ENCODE results near the gene PXDN. TPM values are rescaled to one million over a fixed set of nuclear protein-coding genes. Genes with fewer than 3 reads are reported as not detected.
"Not testable (repeated sequence)": the region's sequence is repeated elsewhere in the genome, so short reads cannot be mapped to it uniquely, and the experiment has no call there.

The PXDN gene
- total and polyA plus RNA-seq, 9 donors: 36.0 to 116 (median 54.5) TPM

DNA sequence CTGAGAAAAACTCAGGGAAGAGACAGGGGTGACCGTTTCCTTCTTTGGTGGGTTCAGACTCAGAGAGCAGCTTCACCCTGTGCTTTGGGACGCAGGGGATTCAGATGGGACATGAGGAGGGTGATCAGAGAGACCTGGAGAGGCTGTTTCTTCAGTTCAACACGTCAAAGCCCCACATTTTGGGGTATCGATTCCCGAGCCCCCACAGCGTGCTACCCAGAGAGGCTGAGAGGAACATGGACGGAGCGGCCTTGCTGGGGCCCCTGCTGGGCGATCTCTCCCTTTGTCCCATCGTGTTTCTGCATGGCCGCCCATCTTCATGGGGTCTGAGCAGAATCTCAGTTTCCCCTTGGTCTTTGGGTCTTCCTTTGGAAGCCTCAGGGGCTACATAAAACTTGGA is 38.2 kb upstream of the PXDN start:
- intact Hi-C loops (cut with DNase I): no loop called here
- no peaks in the 10 kb centered on the region for H3K9me3 ChIP-seq
- no peak for DNase-seq
- no peaks in the 10 kb centered on the region for H3K36me3 ChIP-seq
- H3K4me1 ChIP-seq (ENCODE audit: insufficient read depth): no peaks in the 10 kb centered on the region
- no peak overlapping the region for H3K27ac ChIP-seq
- 89 to 96% (median 94%) methylated on average over 11 of the region's 11 CpGs for WGBS, 3 donors
- no peak overlapping the region for H3K4me3 ChIP-seq
- no peaks in the 10 kb centered on the region for H3K27me3 ChIP-seq
- TF ChIP-seq EP300 (IDR thresholded peaks at IDR 0.05): no peak
- TF ChIP-seq, protein P1, sequence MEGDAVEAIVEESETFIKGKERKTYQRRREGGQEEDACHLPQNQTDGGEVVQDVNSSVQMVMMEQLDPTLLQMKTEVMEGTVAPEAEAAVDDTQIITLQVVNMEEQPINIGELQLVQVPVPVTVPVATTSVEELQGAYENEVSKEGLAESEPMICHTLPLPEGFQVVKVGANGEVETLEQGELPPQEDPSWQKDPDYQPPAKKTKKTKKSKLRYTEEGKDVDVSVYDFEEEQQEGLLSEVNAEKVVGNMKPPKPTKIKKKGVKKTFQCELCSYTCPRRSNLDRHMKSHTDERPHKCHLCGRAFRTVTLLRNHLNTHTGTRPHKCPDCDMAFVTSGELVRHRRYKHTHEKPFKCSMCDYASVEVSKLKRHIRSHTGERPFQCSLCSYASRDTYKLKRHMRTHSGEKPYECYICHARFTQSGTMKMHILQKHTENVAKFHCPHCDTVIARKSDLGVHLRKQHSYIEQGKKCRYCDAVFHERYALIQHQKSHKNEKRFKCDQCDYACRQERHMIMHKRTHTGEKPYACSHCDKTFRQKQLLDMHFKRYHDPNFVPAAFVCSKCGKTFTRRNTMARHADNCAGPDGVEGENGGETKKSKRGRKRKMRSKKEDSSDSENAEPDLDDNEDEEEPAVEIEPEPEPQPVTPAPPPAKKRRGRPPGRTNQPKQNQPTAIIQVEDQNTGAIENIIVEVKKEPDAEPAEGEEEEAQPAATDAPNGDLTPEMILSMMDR (IDR thresholded peaks at IDR 0.05): no peak
- no peak for TF ChIP-seq POLR2A (IDR thresholded peaks at IDR 0.05)

DNA sequence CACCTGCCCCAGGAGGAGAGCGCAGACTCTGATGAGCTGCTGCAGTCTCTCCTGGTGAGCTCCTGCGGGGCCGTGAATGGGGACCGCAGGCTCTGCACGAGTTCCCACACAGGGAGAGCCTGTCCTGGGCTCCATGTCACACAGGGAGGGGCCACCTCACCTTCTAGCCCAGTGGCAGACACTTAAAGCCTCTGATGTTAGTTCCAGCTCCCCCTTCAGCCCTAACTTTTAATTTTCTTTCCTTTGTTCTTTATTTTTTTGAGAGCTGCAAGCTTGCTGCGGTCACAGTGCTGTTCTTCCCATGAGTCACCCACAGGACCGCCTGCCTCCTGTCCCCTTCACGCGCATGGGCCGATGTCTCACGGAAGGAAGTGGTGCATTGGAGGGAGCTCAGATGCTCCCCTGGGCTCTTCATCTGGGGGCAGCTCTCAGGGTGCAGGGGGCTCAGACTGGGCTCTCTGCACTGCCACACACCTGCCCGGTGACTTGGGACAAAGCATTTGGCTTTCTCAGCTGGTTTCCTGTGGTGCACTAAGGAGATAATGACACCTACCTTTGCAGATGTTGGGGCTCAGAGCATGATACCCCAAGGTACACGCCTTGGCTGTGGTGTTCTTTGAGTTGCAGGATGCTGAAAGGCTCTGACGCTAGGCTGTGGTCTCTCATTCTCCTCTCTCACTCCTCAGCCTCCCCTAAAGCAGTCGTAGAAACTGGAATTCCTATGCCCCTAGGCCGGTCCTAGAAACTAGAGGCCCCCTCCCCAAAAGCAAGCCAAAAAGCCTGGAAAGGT is 37.2 kb upstream of the PXDN start:
- DNase-seq: no peak
- intact Hi-C loops (cut with DNase I): no loop called here

DNA sequence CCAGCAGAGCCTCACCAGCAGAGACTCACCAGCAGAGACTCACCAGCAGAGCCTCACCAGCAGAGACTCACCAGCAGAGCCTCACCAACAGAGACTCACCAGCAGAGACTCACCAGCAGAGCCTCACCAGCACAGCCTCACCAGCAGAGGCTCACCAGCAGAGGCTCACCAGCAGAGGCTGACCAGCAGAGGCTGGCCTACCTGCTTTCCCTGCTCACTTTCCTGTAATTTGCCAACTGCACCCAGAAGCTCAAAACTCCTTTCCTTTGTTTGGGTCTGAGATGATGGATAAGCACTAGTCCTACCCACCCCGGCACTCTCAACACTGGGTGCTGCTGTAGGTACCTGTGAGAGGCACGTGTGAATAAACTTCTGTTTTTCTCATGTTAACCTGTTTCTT is 36.4 kb upstream of the PXDN start:
- intact Hi-C loops (cut with DNase I): no loop called here
- Histone ChIP-seq H3K4me3 (no peak overlapping the region), H3K4me1 (ENCODE audit: insufficient read depth) (no peaks in the 10 kb centered on the region), H3K27ac (no peak overlapping the region), H3K36me3 (no peaks in the 10 kb centered on the region), H3K27me3 (no peaks in the 10 kb centered on the region), H3K9me3 (no peaks in the 10 kb centered on the region)
- no peak for DNase-seq
- WGBS, 3 donors: 78 to 91% (median 90%) methylated on average over 2 of the region's 2 CpGs
- TF ChIP-seq POLR2A (IDR thresholded peaks at IDR 0.05): no peak
- TF ChIP-seq EP300 (IDR thresholded peaks at IDR 0.05): no peak
- TF ChIP-seq, protein P1 (IDR thresholded peaks at IDR 0.05): no peak

More for the DNA sequence above, 37.2 kb upstream of the PXDN start:
- no peak overlapping the region for H3K4me3 ChIP-seq
- no peaks in the 10 kb centered on the region for H3K27me3 ChIP-seq
- H3K9me3 ChIP-seq: no peaks in the 10 kb centered on the region
- H3K27ac ChIP-seq: no peak overlapping the region
- no peaks in the 10 kb centered on the region for H3K4me1 ChIP-seq (ENCODE audit: insufficient read depth)
- no peaks in the 10 kb centered on the region for H3K36me3 ChIP-seq
- 86 to 91% (median 88%) methylated on average over 16 of the region's 16 CpGs for WGBS, 3 donors
- TF ChIP-seq, protein P1 (IDR thresholded peaks at IDR 0.05): no peak
- TF ChIP-seq EP300 (IDR thresholded peaks at IDR 0.05) (no peak), POLR2A (IDR thresholded peaks at IDR 0.05) (no peak)

DNA sequence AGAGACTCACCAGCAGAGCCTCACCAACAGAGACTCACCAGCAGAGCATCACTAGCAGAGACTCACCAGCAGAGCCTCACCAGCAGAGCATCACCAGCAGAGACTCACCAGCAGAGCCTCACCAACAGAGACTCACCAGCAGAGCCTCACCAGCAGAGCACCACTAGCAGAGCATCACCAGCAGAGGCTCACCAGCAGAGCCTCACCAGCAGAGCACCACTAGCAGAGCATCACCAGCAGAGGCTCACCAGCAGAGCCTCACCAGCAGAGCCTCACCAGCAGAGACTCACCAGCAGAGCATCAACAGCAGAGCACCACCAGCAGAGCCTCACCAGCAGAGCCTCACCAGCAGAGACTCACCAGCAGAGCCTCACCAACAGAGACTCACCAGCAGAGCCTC is 35.7 kb upstream of the PXDN start:
- H3K4me3 ChIP-seq; H3K9me3 ChIP-seq; H3K4me1 ChIP-seq (ENCODE audit: insufficient read depth); H3K27ac ChIP-seq; intact Hi-C loops (cut with DNase I); DNase-seq; H3K27me3 ChIP-seq; H3K36me3 ChIP-seq: not testable (repeated sequence)

DNA sequence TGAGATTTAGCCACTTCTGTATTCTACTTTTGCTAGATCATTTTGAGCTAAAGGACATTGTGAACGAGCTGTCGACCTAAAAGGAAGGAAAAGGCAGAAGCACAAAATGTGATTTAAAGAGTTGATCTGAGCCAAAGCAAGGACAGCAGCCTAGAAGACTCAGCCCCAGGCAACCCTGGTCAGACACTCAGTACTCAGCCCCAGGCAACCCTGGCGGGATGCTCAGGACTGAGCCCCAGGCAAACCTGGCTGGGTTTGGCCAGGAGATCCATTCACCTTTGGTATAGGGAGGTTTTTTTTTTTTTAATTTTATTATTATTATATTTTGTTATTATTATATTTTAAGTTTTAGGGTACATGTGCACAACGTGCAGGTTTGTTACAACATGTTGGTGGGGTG is 34.3 kb upstream of the PXDN start:
- TF ChIP-seq, protein P1 (IDR thresholded peaks at IDR 0.05): no peak
- TF ChIP-seq EP300 (IDR thresholded peaks at IDR 0.05) (no peak), POLR2A (IDR thresholded peaks at IDR 0.05) (no peak)
- Histone ChIP-seq H3K9me3 (no peaks in the 10 kb centered on the region), H3K4me1 (ENCODE audit: insufficient read depth) (no peaks in the 10 kb centered on the region), H3K27me3 (no peaks in the 10 kb centered on the region), H3K4me3 (no peak overlapping the region), H3K27ac (no peak overlapping the region), H3K36me3 (no peaks in the 10 kb centered on the region)
- intact Hi-C loops (cut with DNase I): no loop called here
- no peak for DNase-seq
- WGBS, 3 donors: 80 to 90% (median 84%) methylated on average over 4 of the region's 4 CpGs
